ENCODE results near the gene SERPIND1.

GRCh38 chr22:20779818-20780158, 5.9 kb downstream of the SERPIND1 start:
- TF ChIP-seq EP300 (IDR thresholded peaks at IDR 0.05) (no peak), CTCF (IDR thresholded peaks at IDR 0.05) (no peak)

Measured in esophagus muscularis mucosa (tissue), 3 donors.